GM23248 (cell line): ENCODE measurements around the gene OLFML1.

Experiments
- EZH2 ChIP-seq: fragments of 200-600 bp; sonication (generic); IDR thresholded peaks from 2 replicates; pipeline ENCODE4 v1.6.1; 2018; ENCODE audit warnings: antibody characterized with exemption, mild to moderate bottlenecking; ENCODE audit not compliant: insufficient read depth, poor library complexity, severe bottlenecking
- EZH2phosphoT487 ChIP-seq: fragments of 200-600 bp; sonication (generic); IDR thresholded peaks from 2 replicates; pipeline ENCODE4 v1.6.1; 2018; ENCODE audit warnings: antibody characterized with exemption, moderate library complexity, mild to moderate bottlenecking, low read depth; ENCODE audit not compliant: insufficient read depth

DNA sequence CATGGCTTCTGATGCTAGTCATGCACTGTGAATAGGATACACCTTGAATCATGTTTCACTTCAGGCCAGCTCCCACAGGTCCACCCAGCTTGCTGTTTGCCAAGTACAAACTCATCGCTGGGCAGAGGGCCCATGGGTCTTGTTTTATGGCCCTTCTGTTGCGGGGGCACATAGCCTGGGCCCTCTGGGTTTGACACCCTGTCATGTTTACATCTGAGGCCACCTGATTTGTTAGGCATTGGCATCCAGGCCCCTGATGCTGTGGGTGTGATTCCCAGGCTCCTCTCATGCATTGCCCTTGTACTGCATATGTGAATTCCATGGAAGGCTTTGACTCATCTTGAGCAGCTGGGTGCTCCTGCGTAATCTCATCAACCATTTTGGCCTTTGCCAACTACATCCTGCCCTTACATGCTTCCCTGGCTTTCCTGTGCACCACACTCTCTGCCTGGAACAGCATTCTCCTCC is 61.1 kb downstream of the OLFML1 start:
- no peak for TF ChIP-seq EZH2
- no peak for TF ChIP-seq EZH2phosphoT487
